NCI-H2107 treated with DMSO at 0.1 percent for 48 hours (cell line): ENCODE results near the gene KIAA1671.
A peak's percentile ranks its signal among the peaks of the same experiment; 100 is the strongest.

Experiments
- DNase-seq: peaks from one replicate; lab custom pipeline; 2025; ENCODE audit not compliant: unreplicated experiment; lab: John Stamatoyannopoulos, UW

Gene KIAA1671

DNA sequence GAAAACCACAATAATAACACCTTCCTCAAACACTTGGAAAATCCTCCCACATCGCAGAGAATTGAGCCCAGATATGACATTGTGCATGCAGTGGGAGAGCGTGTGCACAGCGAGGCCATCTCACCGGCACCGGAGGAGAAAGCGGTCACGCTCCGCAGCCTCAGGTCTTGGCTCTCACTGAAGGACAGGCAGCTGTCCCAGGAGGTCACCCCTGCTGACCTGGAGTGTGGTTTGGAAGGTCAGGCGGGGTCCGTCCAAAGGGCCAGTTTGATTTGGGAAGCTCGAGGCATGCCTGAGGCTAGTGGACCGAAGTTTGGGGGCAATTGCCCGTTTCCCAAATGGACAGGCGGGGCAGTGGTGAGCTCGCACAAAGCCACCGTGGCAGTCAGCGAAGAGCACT is 86.7 kb downstream of the KIAA1671 start:
- no peak for DNase-seq

DNA sequence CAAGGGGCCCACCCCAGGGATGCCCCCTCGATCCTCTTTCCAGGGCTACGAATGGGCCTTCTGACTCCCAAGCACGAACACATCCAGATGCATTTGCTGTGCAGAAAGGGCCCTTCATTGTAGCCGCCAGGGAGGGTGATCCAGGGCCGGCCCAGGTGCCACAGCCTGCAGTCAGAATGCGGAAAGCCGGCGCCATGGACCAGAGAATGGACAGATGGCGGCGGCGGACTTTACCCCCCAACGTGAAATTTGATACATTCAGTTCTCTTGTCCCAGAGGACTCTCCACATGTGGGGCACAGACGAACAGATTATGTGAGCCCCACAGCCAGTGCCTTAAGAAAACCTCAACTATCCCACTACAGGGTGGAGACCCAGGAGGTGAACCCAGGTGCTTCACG is 87.2 kb downstream of the KIAA1671 start:
- DNase-seq = no peak

DNA sequence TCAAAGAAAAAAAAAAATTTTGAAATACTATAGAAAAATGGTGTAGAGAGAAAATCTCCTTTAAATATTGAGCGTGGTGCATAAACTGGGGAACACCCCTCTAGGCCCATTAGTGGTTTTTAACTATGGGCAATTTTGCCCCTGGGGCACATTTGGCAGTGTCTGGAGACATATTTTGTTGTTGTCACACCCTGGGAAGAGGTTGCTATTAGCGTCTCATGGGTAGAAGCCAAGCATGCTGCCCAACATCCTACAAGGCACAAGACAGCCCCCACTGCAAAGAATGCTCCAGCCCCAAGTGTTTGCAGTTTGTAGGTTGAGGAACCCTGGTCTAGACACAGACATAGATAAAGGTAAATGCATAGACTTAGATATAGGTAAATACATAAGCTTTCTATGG is 92.6 kb downstream of the KIAA1671 start:
- no peak for DNase-seq

DNA sequence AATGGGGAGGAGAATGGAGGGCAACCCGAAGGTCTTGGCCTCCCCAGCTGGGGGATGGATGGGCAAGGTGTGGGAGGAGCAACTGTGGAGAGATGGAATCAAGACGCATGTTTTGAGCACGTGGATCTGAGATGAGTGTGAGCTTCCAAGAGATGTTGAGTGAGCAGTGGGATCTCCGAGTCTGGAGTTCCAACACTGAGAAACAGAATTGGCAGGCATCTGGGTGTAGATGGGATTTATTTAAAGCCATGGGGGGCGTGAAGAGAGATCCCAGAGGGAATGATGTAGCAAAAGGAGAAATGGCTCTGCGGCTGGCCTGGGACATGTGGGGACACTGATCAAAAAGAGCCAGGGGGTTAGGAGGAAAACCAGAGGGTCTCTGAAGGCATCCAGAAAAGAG is 95.6 kb downstream of the KIAA1671 start:
- no peak for DNase-seq

DNA sequence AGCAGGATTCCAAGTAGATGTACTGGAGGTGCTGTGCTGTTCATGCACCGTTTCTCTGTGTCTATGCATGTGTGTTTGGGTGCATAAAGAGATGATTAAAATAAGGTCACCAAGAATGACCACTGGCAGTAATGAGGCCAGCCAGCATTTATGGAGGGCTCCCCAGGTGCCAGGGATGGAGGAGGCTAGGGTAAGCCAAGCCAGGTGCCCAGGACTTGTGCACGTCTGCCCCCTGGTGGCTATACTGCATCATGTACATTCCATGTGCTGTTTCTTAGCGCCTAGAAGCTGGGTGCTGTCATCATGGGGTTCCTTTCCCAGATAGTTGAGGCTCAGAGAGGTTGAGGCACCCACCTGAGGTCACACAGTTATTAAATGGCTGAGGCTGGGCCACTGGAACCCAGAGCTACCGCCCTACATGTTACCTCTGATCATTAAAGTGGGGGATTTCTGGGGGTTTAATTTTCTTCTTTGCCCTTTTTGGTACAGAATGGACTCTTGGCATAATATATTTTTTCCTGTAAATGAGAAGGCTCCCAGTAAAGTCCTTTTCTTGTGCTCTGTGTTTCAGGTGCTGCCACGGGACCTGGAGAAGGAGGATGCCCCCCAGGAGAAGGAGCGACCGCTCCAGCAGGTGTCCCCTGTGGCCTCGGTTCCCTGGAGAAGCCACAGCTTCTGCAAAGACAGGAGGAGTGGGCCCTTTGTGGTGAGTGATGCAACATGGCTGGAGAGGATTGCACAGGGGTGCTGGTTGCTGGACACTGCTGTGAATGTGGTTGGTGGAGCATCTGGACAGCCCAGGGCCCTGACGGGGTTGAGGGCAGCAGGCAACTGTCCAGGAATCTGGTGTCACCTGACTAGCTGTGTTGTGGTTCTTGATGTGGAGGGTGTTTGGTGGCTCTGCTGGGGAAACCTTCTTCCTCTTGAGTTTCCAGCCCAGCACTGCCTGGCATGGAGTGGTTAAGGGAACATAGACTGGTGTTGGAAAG is 96.4 kb downstream of the KIAA1671 start:
- DNase-seq = no peak

DNA sequence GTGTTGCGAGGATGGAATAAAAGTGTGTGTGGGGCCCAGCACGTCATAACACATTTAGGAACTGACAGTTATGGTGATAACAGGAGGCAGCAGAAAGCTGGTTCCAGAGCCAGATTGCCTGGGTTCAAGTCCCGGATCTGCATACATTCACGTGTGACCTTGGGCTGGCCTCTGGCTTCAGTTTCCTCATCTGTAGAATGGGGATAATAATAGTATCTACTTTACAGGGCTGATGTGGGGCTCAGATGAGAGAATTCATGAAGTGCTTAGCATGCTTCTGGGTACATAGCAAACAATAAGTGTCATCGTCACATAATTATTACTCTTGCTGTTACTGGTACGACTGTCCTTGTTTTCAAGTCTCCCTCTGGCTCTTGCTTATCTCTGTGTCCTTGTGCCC is 97.3 kb downstream of the KIAA1671 start:
- DNase-seq = no peak

DNA sequence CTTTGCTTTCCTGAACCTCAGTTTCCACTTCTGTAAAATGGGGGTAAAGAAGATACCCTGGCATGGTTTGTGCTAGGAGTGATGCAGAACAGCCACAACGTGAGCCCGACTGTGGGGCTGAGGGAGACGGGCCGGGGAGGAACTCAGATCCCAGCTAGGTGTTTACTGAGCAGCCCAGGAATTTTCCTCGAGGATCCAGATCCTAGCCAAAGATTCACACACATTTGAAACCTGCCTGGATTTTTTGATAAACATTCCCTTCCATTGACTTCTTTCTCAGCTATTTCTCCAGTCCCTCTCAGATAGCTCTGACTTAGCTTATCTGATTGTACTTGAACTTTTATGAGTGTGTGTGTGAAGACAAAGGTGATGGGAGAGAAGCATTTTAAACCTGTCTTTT is 98.0 kb downstream of the KIAA1671 start:
- no peak for DNase-seq

DNA sequence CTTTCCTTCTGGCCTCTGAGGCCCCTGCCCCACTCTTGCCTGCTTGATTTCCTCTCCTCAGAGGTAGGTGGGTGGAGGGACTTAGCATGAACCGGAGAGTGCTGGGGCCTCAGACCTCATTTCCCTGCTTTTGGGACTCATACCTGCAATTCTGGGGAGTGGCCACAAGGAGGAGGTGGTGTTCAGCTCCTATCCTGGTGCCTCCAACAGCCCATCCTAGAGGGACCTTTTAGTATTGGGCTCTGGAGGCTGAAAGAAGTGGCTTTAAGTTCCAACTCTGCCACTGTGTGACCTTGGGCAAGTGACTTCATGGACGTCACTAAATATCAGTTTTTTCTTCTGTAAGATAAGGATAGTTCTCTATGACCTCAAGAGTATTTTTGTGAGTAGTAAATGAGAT is 98.6 kb downstream of the KIAA1671 start:
- no peak for DNase-seq

DNA sequence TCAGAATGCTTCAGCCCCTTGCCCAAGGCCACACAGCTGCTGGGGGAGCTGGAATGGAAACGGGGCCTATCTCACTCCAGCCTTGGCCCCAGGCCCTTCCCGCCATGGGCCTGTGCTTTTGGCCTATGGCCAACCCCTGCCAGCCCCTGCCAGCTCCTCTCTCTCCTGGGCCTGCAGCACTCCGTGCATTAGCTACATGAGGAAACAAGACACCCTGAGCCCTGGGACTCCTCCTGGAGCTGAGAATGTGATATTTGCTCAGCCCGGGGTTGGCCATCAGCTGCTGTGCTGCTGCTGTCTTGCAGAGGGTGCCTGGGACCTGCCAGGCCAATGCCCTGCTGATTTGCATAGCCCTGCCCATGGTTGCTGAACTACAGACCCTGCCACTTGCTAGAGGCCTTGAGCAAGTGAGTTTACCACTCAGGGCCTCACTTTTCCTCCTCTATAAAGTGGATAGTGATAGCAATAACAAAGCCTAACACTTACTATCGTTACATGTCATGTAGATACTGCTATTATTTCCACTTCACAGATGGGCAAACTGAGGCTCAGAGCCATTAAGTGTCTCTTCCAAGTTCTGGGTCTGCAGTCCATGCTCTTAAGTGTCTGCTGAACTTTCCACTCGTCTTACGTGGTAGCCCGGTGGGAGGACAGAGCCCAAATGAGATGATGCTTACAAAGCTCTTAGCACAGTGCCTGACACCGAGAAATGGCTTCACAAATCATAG is 99.6 kb downstream of the KIAA1671 start:
- DNase-seq = peak; percentile 68

DNA sequence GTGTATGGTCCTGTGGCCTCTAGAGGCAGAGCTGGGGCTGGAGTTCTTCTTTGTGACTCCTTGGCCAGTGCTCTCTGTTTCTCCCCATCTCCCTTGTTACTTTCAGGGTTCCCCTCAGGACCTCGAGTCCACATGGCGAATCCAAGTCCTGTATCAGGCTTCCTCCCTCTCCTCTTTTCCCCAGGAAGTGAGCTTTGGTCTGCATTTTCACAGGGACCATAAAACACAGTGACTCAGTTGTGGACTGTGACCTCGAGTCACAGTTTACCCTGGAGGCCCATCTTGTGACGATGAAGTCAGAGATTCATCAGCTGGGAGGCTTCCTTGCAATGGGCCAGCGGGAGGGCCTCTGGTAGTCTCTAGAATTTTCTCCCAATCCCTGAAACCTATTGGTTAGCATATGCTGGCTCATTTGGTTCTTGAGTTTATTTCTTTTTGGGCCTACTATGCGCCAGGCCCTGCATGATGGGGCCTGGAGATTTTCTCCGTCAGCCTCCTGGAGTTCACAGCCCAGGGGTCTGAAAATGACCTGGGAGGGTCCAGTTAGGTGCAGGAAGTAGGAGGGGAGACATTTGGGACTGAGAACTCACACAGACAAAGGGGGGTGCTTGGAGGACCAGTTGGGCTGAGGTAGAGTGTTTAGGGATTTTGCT is 100.8 kb downstream of the KIAA1671 start:
- no peak for DNase-seq

DNA sequence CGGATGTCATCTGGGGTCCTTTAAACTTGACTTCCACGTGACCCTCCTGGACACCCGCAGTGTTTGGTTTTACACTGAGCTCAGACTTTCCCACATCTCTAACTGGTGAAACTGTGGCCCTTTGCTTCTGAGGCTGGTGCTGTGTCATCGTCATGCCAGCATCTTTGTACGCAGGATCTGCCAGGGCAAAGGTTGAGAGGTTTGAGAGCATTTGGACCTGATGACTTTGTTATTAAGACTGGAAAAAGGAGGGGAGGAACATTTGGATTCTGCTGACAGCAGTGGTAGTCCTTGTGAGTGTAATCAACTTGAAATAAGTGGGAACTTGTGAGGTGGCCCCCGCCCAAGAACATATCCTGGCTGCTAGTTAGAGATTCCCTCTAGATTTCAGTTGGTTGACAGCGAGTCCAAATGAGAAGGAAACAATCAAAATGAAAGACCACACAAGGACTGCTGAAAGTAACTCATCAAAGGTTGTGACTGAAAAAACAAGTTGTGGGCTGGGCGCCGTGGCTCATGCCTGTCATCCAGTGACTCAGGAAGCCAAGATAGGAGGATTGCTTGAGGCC is 102.5 kb downstream of the KIAA1671 start:
- no peak for DNase-seq

DNA sequence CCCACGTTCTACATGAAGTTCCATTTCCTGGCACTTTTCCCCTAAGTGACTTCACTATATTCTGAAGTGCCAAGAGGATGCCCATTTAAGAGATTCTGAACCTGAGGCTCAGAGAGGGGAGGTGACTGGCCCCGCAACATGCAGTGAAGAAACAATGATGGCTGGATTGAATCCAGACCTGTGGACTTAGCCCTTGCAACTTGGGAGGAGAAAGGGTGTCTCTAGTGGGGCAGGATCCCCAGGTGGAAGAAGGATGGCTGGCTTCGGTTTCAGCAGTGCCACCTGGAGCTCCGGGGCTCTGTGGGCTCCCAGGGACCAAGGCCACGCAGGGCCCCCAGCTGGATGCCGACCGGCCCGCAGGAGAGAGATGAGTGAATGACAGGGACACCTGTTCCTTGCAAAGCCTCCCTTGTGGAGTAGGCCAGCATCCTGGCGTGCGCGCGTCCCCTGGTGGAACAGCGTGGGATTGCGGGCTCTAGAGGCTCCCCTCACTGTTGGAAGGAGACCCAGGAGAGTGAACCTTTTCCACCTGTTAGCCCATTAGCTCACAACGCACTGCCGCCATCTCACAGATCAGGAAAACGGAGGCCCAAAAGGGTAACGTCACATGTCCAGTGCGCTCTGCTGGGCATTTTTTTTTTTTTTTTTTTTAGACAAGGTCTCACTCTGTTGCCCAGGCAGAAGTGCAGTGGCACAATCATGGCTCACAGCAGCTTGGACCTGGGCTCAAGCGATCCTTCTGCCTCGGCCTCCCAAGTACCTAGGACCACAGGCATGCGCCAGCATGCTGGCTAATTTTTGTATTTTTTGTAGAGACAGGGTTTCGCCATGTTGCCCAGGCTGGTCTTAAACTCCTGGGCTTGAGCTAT is 104.7 kb downstream of the KIAA1671 start:
- DNase-seq = peak; percentile 66

DNA sequence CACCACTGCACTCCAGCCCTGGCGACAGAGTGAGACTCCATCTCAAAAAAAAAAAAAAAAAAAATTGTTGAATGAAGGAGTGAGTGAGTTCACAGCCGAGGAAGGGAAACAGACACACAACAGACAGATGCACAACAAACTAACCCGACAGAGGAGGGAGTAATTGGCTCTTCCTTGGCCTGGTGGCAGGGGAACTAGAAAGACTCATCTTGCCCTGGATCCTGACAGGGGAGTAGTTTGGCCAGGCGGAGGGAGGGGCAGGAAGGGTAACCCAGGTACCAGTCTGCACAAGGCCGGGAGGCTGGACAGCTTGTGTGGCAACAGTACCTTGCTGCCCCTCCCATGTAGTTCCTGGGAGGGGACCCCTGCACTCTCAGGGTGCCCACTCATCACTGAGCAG is 106.9 kb downstream of the KIAA1671 start:
- no peak for DNase-seq

DNA sequence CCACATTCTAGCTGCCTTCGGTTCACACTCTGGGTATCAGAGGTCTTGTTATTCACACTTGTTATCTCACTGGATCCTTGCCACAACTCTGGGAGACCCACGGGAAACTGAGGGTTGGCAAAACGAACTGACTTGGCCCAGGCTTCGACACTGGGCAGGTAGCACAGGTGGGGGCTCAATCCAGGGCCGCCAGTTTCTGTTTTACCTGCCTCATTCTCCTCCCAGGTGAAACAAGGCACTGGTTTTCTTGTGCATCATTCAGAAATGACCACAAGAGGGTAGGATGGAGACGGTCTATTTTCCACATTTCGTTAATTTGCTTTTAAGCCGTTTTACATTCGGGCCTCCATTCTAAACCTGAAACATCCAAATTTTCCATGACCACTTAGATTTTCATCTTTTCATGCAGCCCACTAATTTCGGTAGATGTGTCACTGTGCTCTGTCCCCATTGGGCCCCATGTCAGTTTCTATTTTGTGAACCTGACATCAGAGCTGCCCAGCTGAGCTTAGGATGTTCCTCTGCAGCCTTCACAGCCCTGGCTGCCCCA is 108.1 kb downstream of the KIAA1671 start:
- no peak for DNase-seq

DNA sequence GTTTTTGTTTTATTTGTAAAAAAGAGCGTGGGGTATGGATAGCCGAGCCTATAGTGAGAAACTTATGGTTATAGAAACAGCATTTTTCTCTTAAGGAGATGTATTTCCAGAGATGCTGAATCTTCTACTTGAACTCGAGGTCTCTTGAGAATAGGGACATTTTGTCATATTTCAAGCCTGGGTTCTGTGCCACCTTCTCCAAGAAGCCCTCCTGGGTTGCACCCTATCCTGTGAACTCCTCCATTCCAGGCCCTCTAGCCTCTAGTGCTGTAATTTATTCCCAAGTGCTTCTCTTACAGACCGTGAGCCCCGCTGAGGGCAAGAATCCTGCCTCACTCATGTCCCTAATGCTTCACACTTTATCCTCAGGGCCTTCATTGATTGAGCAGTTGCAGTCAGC is 108.6 kb downstream of the KIAA1671 start:
- no peak for DNase-seq

DNA sequence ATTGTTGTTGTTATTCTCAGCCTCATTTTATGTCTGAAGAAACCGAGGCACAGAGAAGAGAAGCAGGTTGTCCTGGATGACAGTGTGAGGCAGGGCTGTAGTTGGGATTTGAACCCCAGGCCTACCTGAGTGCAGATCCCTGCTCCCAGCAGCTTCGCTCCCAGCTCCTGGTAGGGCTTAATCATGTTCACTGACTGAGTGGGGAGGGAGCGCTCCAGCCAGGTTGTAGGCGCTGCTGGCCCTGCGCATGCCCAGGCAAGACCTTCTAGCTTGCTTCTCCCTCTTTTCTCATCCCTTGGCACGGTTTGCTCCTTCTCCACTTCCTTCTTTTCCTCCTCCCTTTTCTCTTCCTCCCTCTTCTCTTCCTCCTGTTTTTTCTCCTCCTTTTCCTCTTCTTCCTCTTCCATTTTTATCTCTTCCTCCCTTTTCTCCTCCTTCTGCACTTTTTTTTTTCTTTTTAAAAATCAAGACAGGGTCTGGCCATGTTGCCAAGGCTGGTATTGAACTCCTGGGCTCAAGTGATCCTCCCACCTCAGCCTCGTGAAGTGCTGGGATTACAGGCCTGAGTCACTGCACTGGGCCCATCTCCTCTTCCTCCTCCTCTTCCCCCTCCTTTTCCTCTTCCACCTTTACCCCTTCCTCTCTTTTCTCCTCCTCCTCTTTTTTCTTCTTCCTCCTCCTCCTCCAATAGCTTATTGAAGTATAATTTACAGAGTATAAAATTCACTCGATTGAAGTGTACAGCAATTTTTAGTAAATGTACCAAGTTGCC is 109.3 kb downstream of the KIAA1671 start:
- DNase-seq = no peak

DNA sequence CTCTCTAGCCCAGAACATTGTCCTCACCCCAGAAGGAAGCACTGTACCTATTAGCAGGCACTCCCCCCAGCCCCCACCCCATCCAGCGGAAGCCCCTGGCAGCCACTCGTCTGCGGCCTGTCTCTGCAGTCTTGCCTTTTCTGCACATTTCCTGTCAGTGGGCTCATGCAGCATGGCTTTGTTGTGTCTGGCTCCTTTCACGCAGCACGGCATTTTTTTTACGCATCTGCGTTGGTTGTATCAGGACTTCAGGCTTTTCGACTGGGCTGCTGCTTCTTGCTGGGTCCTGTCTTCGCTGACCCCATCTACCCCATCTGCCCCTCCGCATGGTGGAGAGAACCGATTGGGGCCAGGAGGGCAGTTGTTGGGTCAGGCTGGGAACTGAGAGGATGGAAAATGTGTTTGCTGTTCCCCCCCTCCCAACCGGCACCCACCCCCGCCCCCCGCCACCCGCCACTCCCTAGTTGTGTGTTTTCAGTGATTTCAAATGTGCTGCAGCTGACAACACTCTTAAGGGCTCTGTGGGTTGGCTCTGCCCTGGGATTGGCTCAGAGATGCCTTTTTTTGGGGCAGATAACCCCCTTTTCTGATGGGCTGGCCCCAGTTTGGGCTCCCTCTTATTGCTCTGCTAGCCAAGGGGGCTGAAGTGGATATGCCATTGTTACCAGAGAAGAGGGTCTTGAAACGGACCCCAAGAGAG is 110.0 kb downstream of the KIAA1671 start:
- DNase-seq = no peak

DNA sequence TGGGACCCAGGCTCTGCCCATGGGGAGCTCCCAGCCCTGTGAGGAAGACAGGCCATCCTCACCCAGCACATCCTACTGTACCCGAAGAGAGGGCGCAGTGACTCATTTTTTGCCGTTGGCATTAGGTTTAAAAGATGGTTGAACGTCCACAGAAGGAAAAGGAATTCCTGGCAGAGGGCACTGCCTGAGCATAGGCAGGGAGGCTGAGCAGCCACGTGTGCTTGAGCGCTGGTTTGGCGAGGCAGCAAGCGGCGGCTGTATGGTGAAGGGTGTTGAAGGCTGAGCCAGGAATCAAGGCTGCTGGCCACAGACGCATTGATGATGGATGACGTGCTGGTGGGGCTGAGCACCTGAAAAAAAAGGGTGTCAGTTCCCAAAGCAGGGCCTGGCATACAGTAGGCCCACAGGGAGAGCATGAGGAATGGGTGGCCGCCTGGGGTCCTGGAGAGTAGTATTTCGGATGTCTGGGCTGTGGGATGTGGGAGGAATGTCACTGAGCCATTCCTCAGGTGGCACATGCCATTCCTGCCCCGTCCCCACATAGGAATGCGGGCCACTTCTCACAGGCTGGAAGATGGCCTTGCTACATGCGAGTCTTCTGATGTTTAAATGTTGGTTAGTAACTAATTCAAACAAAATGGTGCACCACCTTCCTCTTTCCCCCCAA is 112.5 kb downstream of the KIAA1671 start:
- no peak for DNase-seq
